ENCODE results near the gene NUBPL. TPM values are rescaled to one million over a fixed set of nuclear protein-coding genes. Genes with fewer than 3 reads are reported as not detected.

Gene NUBPL
- total RNA-seq, 5 donors from 2014 or later (not counting 1 experiment from before 2014, with no cell fraction given): 6.8 to 11.0 (median 10.2) TPM

DNA sequence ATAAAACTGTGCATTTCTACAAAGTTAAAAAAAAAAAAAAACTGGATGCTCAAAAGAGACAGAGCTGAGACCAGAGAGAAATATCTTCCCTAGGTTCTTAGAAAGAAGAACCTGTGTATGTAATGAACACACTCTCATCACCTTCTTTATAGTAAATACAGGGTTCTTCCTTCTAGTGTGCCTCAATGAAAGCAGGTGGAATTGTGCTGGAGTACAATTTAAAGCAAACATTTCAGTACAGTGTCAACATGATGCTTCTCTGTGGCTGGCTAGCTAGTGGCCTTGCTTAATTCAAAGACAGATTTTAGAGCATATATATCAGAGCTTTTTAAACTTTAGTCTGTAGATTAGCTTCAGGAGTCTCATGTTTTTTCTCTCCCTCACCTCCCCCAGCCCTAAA, 266.1 kb downstream of the NUBPL start:
- Mint-ChIP-seq H3K4me3 (no peak overlapping the region), H3K27me3 (no peaks in the 10 kb centered on the region), H3K27ac (no peak overlapping the region), H3K9me3 (no peaks in the 10 kb centered on the region), H3K36me3 (peaks cover 37% of the 10 kb centered on the region), H3K4me1 (no peaks in the 10 kb centered on the region)
- no peaks in the 10 kb centered on the region for H3K9me3 ChIP-seq
- CTCF ChIA-PET: no interaction called here
- no peak overlapping the region for H3K27ac ChIP-seq (ENCODE audit: low read length)
- no peaks in the 10 kb centered on the region for H3K4me1 ChIP-seq (ENCODE audit: control insufficient read depth in 1 of 2, extremely low read depth in 1 of 2, insufficient read depth in 2 of 2, low read length in 2 of 2)
- ATAC-seq (replicated peaks in 1 of 4) (no peak), DNase-seq (no peak)
- no peaks in the 10 kb centered on the region for H3K27me3 ChIP-seq (replicated peaks in 1 of 2; ENCODE audit: control insufficient read depth in 2 of 2, extremely low read depth in 1 of 2, insufficient read depth in 2 of 2, low read length in 1 of 2)
- no peaks in the 10 kb centered on the region for H3K36me3 ChIP-seq (ENCODE audit: control insufficient read depth in 2 of 2, extremely low read depth in 1 of 2, insufficient read depth in 1 of 2, low read length in 1 of 2)
- no peak overlapping the region for H3K4me3 ChIP-seq (ENCODE audit: control insufficient read depth in 1 of 2, extremely low read depth in 1 of 2, low read length in 1 of 2)
- POLR2A ChIA-PET: no interaction called here

DNA sequence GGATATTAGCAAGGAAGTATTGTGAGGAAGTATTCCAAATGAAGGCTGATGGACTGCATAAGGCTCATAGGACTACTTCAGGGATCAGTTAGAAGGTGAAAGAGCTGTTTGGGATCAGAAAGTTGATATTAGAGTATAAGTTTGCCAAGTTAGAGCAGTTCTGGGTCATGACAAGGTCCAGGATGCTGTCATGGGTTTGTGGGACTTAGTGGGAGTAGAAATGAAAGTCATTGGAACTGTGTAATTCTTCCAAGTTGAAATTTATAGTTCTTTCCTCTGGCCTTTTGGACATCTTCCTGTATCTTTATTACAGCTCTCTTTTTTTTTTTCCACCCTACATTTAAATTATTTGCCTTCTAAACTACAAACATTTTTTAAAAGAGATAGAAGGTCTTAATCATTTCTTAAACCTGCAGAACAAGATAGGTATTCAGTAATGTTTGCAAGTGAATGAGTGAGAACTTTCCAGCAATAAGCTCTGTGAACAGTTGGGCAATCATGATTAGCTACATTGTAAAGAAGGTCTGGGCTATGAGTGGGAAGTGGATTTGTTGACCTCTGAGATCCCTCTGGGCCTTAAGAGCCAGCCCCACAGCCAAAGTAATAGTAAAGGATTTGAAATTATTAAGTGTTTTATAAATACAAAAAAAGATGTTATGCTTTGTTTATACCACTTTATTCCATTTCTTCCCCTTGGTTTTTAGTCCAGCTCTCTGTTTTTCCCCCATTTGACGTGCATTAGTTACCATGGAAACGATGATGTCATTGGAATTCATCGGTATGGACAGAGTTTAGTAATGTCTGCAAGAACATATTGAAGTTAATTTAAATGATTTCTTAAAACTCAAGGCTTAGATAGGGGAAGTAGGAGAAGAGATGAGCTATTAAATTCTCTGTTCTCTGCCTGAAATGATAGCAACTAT, 268.0 kb downstream of the NUBPL start:
- Histone ChIP-seq H3K36me3 (ENCODE audit: control insufficient read depth in 2 of 2, extremely low read depth in 1 of 2, insufficient read depth in 1 of 2, low read length in 1 of 2) (no peaks in the 10 kb centered on the region), H3K27me3 (replicated peaks in 1 of 2; ENCODE audit: control insufficient read depth in 2 of 2, extremely low read depth in 1 of 2, insufficient read depth in 2 of 2, low read length in 1 of 2) (no peaks in the 10 kb centered on the region), H3K4me1 (ENCODE audit: control insufficient read depth in 1 of 2, extremely low read depth in 1 of 2, insufficient read depth in 2 of 2, low read length in 2 of 2) (no peaks in the 10 kb centered on the region), H3K9me3 (no peaks in the 10 kb centered on the region), H3K27ac (ENCODE audit: low read length) (no peak overlapping the region), H3K4me3 (ENCODE audit: control insufficient read depth in 1 of 2, extremely low read depth in 1 of 2, low read length in 1 of 2) (no peak overlapping the region)
- no CpG with 5 or more reads among the region's 3 CpGs for WGBS (ENCODE audit: insufficient coverage)
- Mint-ChIP-seq H3K9me3 (no peaks in the 10 kb centered on the region), H3K4me1 (no peaks in the 10 kb centered on the region), H3K27me3 (no peaks in the 10 kb centered on the region), H3K4me3 (no peak overlapping the region), H3K36me3 (peaks cover 37% of the 10 kb centered on the region), H3K27ac (no peak overlapping the region)
- POLR2A ChIA-PET: no interaction called here
- ATAC-seq (replicated peaks in 1 of 4): no peak
- no peak for DNase-seq
- CTCF ChIA-PET: interaction anchor here in 1 of 2 donors (0.6 kb wide), 1 partner anchor 26 kb away, joined by 5 read pairs; no protein-coding TSS in a partner anchor

DNA sequence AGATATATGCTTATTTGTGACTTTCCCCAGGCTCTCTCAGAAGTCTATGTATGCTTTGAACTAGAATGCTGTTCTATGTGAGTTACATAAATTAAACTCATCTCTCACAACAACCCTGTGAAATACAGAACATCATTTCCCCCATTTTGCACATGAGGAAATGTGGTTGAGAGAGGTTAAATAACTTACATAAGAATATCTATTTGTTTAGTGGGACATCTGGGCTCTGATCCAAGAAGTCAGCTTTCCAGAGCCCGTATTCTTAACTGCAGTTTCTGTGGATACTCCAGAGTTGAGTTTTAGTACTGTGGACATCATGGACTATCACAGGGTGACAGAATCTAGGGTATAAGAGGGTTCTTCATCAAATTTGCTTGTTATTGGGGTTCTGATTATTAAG, 273.4 kb downstream of the NUBPL start:
- ATAC-seq (replicated peaks in 1 of 4) (no peak), DNase-seq (no peak)
- POLR2A ChIA-PET: no interaction called here
- Mint-ChIP-seq H3K36me3 (peaks cover 46% of the 10 kb centered on the region), H3K4me3 (no peak overlapping the region), H3K9me3 (peaks cover 0 to 3% (median 0%) of the 10 kb centered on the region in 3 donors), H3K4me1 (no peaks in the 10 kb centered on the region), H3K27ac (no peak overlapping the region), H3K27me3 (no peaks in the 10 kb centered on the region)
- Histone ChIP-seq H3K9me3 (no peaks in the 10 kb centered on the region), H3K4me1 (ENCODE audit: control insufficient read depth in 1 of 2, extremely low read depth in 1 of 2, insufficient read depth in 2 of 2, low read length in 2 of 2) (no peaks in the 10 kb centered on the region), H3K36me3 (ENCODE audit: control insufficient read depth in 2 of 2, extremely low read depth in 1 of 2, insufficient read depth in 1 of 2, low read length in 1 of 2) (no peaks in the 10 kb centered on the region), H3K27ac (ENCODE audit: low read length) (no peak overlapping the region), H3K4me3 (ENCODE audit: control insufficient read depth in 1 of 2, extremely low read depth in 1 of 2, low read length in 1 of 2) (no peak overlapping the region), H3K27me3 (replicated peaks in 1 of 2; ENCODE audit: control insufficient read depth in 2 of 2, extremely low read depth in 1 of 2, insufficient read depth in 2 of 2, low read length in 1 of 2) (no peaks in the 10 kb centered on the region)
- CTCF ChIA-PET: no interaction called here
- WGBS (ENCODE audit: insufficient coverage): no CpG with 5 or more reads among the region's 1 CpG

DNA sequence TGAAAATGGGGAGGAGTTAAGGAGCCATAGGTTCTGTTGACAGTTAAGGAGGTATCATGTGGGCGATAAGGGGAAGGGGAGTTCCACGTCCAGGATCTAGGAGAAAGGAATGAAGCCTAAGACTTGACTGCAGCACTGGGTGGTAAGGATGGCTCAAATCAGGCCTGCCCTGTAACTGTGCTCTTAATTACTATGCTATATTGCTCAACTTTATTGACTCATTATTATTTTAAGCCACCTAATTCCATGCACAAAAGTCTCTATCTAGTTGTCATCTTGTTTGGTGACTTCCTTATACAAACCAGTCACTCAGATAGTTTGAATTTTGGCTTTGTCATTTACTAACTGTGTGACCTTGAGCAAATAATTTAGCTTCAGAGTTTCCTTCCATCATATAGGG, 273.8 kb downstream of the NUBPL start:
- Mint-ChIP-seq H3K27ac (no peak overlapping the region), H3K4me1 (no peaks in the 10 kb centered on the region), H3K36me3 (peaks cover 50% of the 10 kb centered on the region), H3K27me3 (no peaks in the 10 kb centered on the region), H3K4me3 (no peak overlapping the region), H3K9me3 (peaks cover 2 to 8% (median 3%) of the 10 kb centered on the region in 3 donors)
- ATAC-seq (replicated peaks in 1 of 4) (no peak), DNase-seq (no peak)
- Histone ChIP-seq H3K4me3 (ENCODE audit: control insufficient read depth in 1 of 2, extremely low read depth in 1 of 2, low read length in 1 of 2) (no peak overlapping the region), H3K9me3 (no peaks in the 10 kb centered on the region), H3K27ac (ENCODE audit: low read length) (no peak overlapping the region), H3K36me3 (ENCODE audit: control insufficient read depth in 2 of 2, extremely low read depth in 1 of 2, insufficient read depth in 1 of 2, low read length in 1 of 2) (no peaks in the 10 kb centered on the region), H3K4me1 (ENCODE audit: control insufficient read depth in 1 of 2, extremely low read depth in 1 of 2, insufficient read depth in 2 of 2, low read length in 2 of 2) (no peaks in the 10 kb centered on the region), H3K27me3 (replicated peaks in 1 of 2; ENCODE audit: control insufficient read depth in 2 of 2, extremely low read depth in 1 of 2, insufficient read depth in 2 of 2, low read length in 1 of 2) (no peaks in the 10 kb centered on the region)
- ChIA-PET POLR2A (no interaction called here), CTCF (no interaction called here)
- WGBS (ENCODE audit: insufficient coverage): no CpG with 5 or more reads among the region's 2 CpGs

DNA sequence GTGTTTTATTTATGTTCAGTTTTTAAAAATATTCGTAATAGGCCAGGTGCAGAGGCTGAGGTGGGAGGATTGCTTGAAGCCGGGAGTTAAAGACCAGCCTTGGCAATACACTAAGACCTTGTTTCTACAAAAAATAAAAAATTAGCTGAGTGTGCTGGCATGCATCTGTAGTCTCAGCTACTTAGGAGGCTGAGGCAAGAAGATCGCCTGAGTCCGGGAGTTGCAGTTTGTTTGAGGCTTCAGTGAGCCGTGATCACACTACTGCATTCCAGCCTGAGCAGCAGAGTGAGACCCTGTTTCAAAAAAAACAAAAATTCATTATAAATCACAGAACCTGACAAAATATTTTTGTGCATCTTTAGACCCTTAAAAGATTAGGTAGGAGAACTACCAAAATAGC, 275.8 kb downstream of the NUBPL start:
- no peak for ATAC-seq (replicated peaks in 1 of 4)
- H3K36me3 Mint-ChIP-seq: peaks cover 36% of the 10 kb centered on the region

DNA sequence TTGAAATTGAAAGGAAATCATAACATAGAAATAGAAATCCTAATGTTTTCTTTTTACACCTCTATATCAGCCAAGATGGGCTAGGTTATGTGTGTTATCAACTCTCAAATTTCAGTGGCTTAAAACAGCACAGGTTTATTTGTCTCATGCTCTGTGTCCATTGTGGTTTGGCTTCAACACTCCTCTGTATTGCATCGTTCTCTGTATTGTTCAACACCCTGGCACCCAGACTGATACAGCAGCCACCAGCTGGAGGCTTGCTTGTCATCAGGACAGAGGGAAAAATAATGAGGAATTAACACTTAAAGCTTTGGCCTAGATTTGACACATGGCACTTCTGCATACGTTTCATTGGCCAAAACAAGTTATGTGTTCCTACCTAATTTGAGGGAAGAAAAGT, 281.7 kb downstream of the NUBPL start:
- Histone ChIP-seq H3K4me3 (ENCODE audit: control insufficient read depth in 1 of 2, extremely low read depth in 1 of 2, low read length in 1 of 2) (no peak overlapping the region), H3K27me3 (replicated peaks in 1 of 2; ENCODE audit: control insufficient read depth in 2 of 2, extremely low read depth in 1 of 2, insufficient read depth in 2 of 2, low read length in 1 of 2) (no peaks in the 10 kb centered on the region), H3K36me3 (ENCODE audit: control insufficient read depth in 2 of 2, extremely low read depth in 1 of 2, insufficient read depth in 1 of 2, low read length in 1 of 2) (peaks cover 0 to 3% of the 10 kb centered on the region in 2 donors), H3K9me3 (no peaks in the 10 kb centered on the region), H3K4me1 (ENCODE audit: control insufficient read depth in 1 of 2, extremely low read depth in 1 of 2, insufficient read depth in 2 of 2, low read length in 2 of 2) (no peaks in the 10 kb centered on the region), H3K27ac (ENCODE audit: low read length) (no peak overlapping the region)
- Mint-ChIP-seq H3K27ac (no peak overlapping the region), H3K4me3 (no peak overlapping the region), H3K4me1 (no peaks in the 10 kb centered on the region), H3K36me3 (peaks cover 41% of the 10 kb centered on the region), H3K27me3 (no peaks in the 10 kb centered on the region), H3K9me3 (peaks cover 2 to 8% (median 4%) of the 10 kb centered on the region in 3 donors)
- CTCF ChIA-PET: no interaction called here
- ATAC-seq (replicated peaks in 1 of 4): no peak
- POLR2A ChIA-PET: no interaction called here
- DNase-seq: no peak
- 92% methylated on average over 2 of the region's 2 CpGs for WGBS (ENCODE audit: insufficient coverage)

More for the DNA sequence above, 275.8 kb downstream of the NUBPL start:
- Mint-ChIP-seq H3K27ac (no peak overlapping the region), H3K4me1 (no peaks in the 10 kb centered on the region), H3K4me3 (no peak overlapping the region), H3K9me3 (peaks cover 2 to 8% (median 4%) of the 10 kb centered on the region in 3 donors), H3K27me3 (no peaks in the 10 kb centered on the region)
- Histone ChIP-seq H3K9me3 (no peaks in the 10 kb centered on the region), H3K36me3 (ENCODE audit: control insufficient read depth in 2 of 2, extremely low read depth in 1 of 2, insufficient read depth in 1 of 2, low read length in 1 of 2) (no peaks in the 10 kb centered on the region), H3K4me1 (ENCODE audit: control insufficient read depth in 1 of 2, extremely low read depth in 1 of 2, insufficient read depth in 2 of 2, low read length in 2 of 2) (no peaks in the 10 kb centered on the region), H3K27ac (ENCODE audit: low read length) (no peak overlapping the region), H3K4me3 (ENCODE audit: control insufficient read depth in 1 of 2, extremely low read depth in 1 of 2, low read length in 1 of 2) (no peak overlapping the region), H3K27me3 (replicated peaks in 1 of 2; ENCODE audit: control insufficient read depth in 2 of 2, extremely low read depth in 1 of 2, insufficient read depth in 2 of 2, low read length in 1 of 2) (no peaks in the 10 kb centered on the region)
- DNase-seq: no peak
- 93% methylated on average over 3 of the region's 5 CpGs for WGBS (ENCODE audit: insufficient coverage)
- ChIA-PET POLR2A (interaction anchor here in 1 of 2 donors (0.5 kb wide), 1 partner anchor 14 kb away, joined by 3 read pairs; no protein-coding TSS in a partner anchor), CTCF (no interaction called here)
